ENCODE data around the gene RASAL2. TPM values are rescaled to one million over a fixed set of nuclear protein-coding genes. Genes with fewer than 3 reads are reported as not detected.

The RASAL2 gene
- total and polyA plus RNA-seq, 4 experiments from 2014 or later, result 0.28 to 0.32 TPM; not detected in 2

DNA sequence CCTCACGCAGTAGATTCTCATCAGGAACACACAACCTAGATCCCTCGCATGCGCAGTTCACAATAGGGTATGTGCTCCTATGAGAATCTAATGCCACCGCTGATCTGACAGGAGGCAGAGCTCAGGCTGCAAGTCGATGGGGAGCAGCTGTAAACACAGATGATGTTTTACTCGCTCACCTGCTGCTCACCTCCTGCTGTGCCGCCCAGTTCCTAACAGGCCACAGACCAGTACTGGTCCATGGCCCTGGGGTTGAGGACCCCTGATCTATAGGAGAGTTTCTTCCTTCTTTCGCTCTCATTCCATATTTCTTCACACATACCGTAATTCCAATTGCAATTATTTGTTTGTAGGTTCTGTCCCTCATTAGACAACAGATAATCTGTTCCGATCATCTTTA, 299.5 kb downstream of the RASAL2 start:
- Histone ChIP-seq H3K27me3 (ENCODE audit: insufficient read depth, low read length) (no peaks in the 10 kb centered on the region), H3K27ac (ENCODE audit: low read depth, low read length) (no peak overlapping the region), H3K4me1 (ENCODE audit: insufficient read depth, low read length) (no peaks in the 10 kb centered on the region), H3K9me3 (ENCODE audit: control insufficient read depth in 1 of 2, low read length in 2 of 2) (no peaks in the 10 kb centered on the region), H3K36me3 (ENCODE audit: insufficient read depth, low read length) (no peaks in the 10 kb centered on the region), H3K4me3 (ENCODE audit: low read length in 2 of 2) (no peak overlapping the region)
- Mint-ChIP-seq H3K36me3 (no peaks in the 10 kb centered on the region), H3K27me3 (peaks cover 0 to 2% of the 10 kb centered on the region in 2 donors), H3K9me3 (peaks cover 0 to 3% (median 0%) of the 10 kb centered on the region in 8 donors), H3K4me3 (no peak overlapping the region), H3K4me1 (no peaks in the 10 kb centered on the region), H3K27ac (no peak overlapping the region)
- DNase-seq, result no peak
- ChIA-PET CTCF (ENCODE audit: partially characterized antibody) (no interaction called here), POLR2A (ENCODE audit: partially characterized antibody) (no interaction called here)
- intact Hi-C loops (cut with micrococcal nuclease), result no loop called here

DNA sequence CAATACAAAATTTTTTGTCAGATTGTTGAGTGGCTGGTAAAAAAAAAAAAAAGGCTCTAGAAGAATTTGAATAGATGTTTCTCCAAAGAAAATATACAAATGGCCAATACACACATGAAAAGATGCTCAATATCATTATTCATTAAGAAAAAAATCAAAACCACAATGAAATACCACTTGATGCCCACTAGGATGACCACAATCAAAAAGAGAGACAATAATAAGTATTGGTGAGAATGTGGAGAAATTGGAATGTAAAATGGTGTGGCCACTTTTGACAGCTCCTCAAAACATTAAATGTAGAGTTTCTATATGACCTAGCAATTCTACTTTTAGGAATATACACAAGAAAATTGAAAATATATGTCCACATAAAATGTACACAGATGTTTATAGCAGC, 302.9 kb downstream of the RASAL2 start:
- Mint-ChIP-seq H3K27ac (no peak overlapping the region), H3K27me3 (peaks cover 0 to 4% of the 10 kb centered on the region in 2 donors), H3K9me3 (peaks cover 0 to 4% (median 0%) of the 10 kb centered on the region in 8 donors), H3K36me3 (no peaks in the 10 kb centered on the region), H3K4me3 (no peak overlapping the region), H3K4me1 (no peaks in the 10 kb centered on the region)
- H3K4me1 ChIP-seq (ENCODE audit: insufficient read depth, low read length), result no peaks in the 10 kb centered on the region
- no peaks in the 10 kb centered on the region for H3K27me3 ChIP-seq (ENCODE audit: insufficient read depth, low read length)
- POLR2A ChIA-PET (ENCODE audit: partially characterized antibody), result no interaction called here
- DNase-seq, result no peak
- no peak overlapping the region for H3K4me3 ChIP-seq (ENCODE audit: low read length in 2 of 2)
- CTCF ChIA-PET (ENCODE audit: partially characterized antibody), result no interaction called here
- no peaks in the 10 kb centered on the region for H3K9me3 ChIP-seq (ENCODE audit: control insufficient read depth in 1 of 2, low read length in 2 of 2)
- H3K36me3 ChIP-seq (ENCODE audit: insufficient read depth, low read length), result no peaks in the 10 kb centered on the region
- intact Hi-C loops (cut with micrococcal nuclease), result no loop called here
- no peak overlapping the region for H3K27ac ChIP-seq (ENCODE audit: low read depth, low read length)

DNA sequence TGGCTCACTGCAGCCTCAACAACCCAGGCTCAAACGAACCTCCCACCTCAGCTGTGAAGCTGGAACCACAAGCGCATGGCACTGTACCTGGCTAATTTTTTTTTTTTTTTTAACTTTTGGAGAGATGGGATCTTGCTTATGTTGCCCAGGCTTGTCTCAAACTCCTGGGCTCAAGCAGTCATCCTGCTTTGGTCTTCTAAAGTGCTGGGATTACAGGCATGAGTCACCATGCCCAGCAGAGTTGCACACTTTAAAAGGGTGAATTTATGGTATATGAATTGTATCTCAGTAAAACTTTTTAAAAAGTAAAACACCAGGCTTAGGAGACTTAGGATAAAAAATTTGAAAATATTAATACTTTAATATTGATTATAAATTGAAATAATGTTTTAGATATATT, 303.8 kb downstream of the RASAL2 start:
- Histone ChIP-seq H3K27me3 (ENCODE audit: insufficient read depth, low read length) (no peaks in the 10 kb centered on the region), H3K4me3 (ENCODE audit: low read length in 2 of 2) (no peak overlapping the region), H3K27ac (ENCODE audit: low read depth, low read length) (no peak overlapping the region), H3K4me1 (ENCODE audit: insufficient read depth, low read length) (no peaks in the 10 kb centered on the region), H3K36me3 (ENCODE audit: insufficient read depth, low read length) (no peaks in the 10 kb centered on the region), H3K9me3 (ENCODE audit: control insufficient read depth in 1 of 2, low read length in 2 of 2) (no peaks in the 10 kb centered on the region)
- ChIA-PET POLR2A (ENCODE audit: partially characterized antibody) (no interaction called here), CTCF (ENCODE audit: partially characterized antibody) (interaction anchor here (0.7 kb wide), 1 partner anchor 921 kb away, joined by 3 read pairs; no protein-coding TSS in a partner anchor)
- Mint-ChIP-seq H3K27me3 (peaks cover 0 to 1% of the 10 kb centered on the region in 2 donors), H3K4me1 (no peaks in the 10 kb centered on the region), H3K27ac (no peak overlapping the region), H3K36me3 (no peaks in the 10 kb centered on the region), H3K9me3 (peaks cover 0 to 4% (median 0%) of the 10 kb centered on the region in 8 donors), H3K4me3 (no peak overlapping the region)
- no peak for DNase-seq
- intact Hi-C loops (cut with micrococcal nuclease), result no loop called here

GRCh38 chr1:178399177-178399728, 305.3 kb downstream of the RASAL2 start:
- H3K27ac ChIP-seq (ENCODE audit: low read depth, low read length), result no peak overlapping the region
- ChIA-PET CTCF (ENCODE audit: partially characterized antibody) (no interaction called here), POLR2A (ENCODE audit: partially characterized antibody) (no interaction called here)
- H3K27ac Mint-ChIP-seq, result no peak overlapping the region
- H3K36me3 Mint-ChIP-seq, result no peaks in the 10 kb centered on the region
- H3K9me3 ChIP-seq (ENCODE audit: control insufficient read depth in 1 of 2, low read length in 2 of 2), result no peaks in the 10 kb centered on the region
- no peak for DNase-seq
- intact Hi-C loops (cut with micrococcal nuclease), result no loop called here
- H3K4me3 ChIP-seq (ENCODE audit: low read length in 2 of 2), result no peak overlapping the region
- H3K9me3 Mint-ChIP-seq, result peaks cover 0 to 9% (median 0%) of the 10 kb centered on the region in 8 donors
- H3K4me1 Mint-ChIP-seq, result no peaks in the 10 kb centered on the region
- no peak overlapping the region for H3K4me3 Mint-ChIP-seq
- no peaks in the 10 kb centered on the region for H3K36me3 ChIP-seq (ENCODE audit: insufficient read depth, low read length)
- no peaks in the 10 kb centered on the region for H3K4me1 ChIP-seq (ENCODE audit: insufficient read depth, low read length)
- no peaks in the 10 kb centered on the region for H3K27me3 ChIP-seq (ENCODE audit: insufficient read depth, low read length)
- peaks cover 0 to 1% of the 10 kb centered on the region in 2 donors for H3K27me3 Mint-ChIP-seq

DNA sequence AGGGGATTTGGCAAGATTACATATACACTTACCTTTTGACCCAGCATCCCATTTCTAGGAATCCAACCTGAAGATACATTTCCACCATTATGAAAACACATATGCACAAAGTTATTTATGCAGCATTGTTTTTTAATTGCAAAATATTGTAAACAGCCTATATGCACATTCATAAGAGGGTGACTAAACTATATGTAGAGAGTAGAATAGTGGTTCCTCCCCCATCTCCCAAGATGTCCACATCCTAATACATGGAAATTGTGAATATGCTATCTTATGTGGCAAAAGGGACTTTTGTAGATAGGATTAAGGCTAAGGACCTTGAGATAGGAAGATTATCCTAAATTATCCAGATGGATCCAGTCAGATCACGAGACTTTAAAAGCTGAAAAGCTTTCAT, 311.2 kb downstream of the RASAL2 start:
- no peak for DNase-seq
- Mint-ChIP-seq H3K4me1 (no peaks in the 10 kb centered on the region), H3K27me3 (peaks cover 2% of the 10 kb centered on the region in 2 donors), H3K9me3 (peaks cover 0 to 9% (median 2%) of the 10 kb centered on the region in 8 donors), H3K4me3 (no peak overlapping the region), H3K27ac (no peak overlapping the region), H3K36me3 (no peaks in the 10 kb centered on the region)
- CTCF ChIA-PET (ENCODE audit: partially characterized antibody), result no interaction called here
- Histone ChIP-seq H3K9me3 (ENCODE audit: control insufficient read depth in 1 of 2, low read length in 2 of 2) (no peaks in the 10 kb centered on the region), H3K36me3 (ENCODE audit: insufficient read depth, low read length) (no peaks in the 10 kb centered on the region), H3K4me1 (ENCODE audit: insufficient read depth, low read length) (no peaks in the 10 kb centered on the region), H3K27me3 (ENCODE audit: insufficient read depth, low read length) (no peaks in the 10 kb centered on the region), H3K27ac (ENCODE audit: low read depth, low read length) (no peak overlapping the region), H3K4me3 (ENCODE audit: low read length in 2 of 2) (no peak overlapping the region)
- POLR2A ChIA-PET (ENCODE audit: partially characterized antibody), result no interaction called here
- intact Hi-C loops (cut with micrococcal nuclease), result no loop called here

DNA sequence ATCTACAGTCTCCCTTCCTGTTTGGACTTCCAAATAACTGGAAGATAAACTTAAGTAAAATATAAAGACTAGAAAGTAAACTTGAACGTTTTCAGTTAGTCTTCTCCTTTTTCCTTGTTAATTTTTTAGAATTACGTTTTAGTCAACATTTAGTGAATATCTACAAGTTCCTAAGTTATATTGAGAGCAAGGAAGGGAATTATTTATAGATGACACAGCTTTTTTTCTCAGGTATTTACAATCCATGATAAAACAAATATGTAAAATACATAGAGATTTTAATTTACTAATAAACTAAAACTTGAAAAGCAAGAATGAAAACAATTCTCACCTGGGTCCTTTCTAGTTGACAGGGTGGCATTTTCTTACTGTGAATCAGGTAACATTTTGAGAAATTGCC, 313.3 kb downstream of the RASAL2 start:
- Histone ChIP-seq H3K4me1 (ENCODE audit: insufficient read depth, low read length) (no peaks in the 10 kb centered on the region), H3K27me3 (ENCODE audit: insufficient read depth, low read length) (no peaks in the 10 kb centered on the region), H3K9me3 (ENCODE audit: control insufficient read depth in 1 of 2, low read length in 2 of 2) (no peaks in the 10 kb centered on the region), H3K27ac (ENCODE audit: low read depth, low read length) (no peak overlapping the region), H3K36me3 (ENCODE audit: insufficient read depth, low read length) (no peaks in the 10 kb centered on the region), H3K4me3 (ENCODE audit: low read length in 2 of 2) (no peak overlapping the region)
- intact Hi-C loops (cut with micrococcal nuclease), result no loop called here
- Mint-ChIP-seq H3K36me3 (no peaks in the 10 kb centered on the region), H3K27ac (no peak overlapping the region), H3K4me3 (no peak overlapping the region), H3K4me1 (no peaks in the 10 kb centered on the region), H3K9me3 (peaks cover 0 to 11% (median 4%) of the 10 kb centered on the region in 8 donors), H3K27me3 (peaks cover 2% of the 10 kb centered on the region in 2 donors)
- no peak for DNase-seq
- POLR2A ChIA-PET (ENCODE audit: partially characterized antibody), result no interaction called here
- CTCF ChIA-PET (ENCODE audit: partially characterized antibody), result no interaction called here

DNA sequence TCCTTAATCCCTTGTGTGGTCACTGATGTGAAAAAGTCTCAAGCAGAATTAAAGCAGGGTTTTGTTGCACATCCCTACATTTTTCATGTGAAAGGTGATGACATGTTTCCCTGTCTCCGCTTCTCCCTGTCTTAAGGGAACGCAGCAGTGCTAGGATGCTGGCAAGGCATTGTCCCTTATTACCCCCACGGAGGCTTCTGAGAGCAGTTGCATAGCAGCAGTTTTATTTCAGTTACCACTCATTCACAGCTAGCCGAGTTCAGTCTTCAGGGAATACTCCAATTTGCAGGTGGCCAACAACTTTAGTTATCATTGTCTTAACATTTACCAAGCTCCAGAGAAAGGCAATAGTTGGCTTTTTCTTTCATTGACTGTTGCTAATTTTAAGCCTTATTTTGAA, 313.8 kb downstream of the RASAL2 start:
- Histone ChIP-seq H3K4me1 (ENCODE audit: insufficient read depth, low read length) (no peaks in the 10 kb centered on the region), H3K9me3 (ENCODE audit: control insufficient read depth in 1 of 2, low read length in 2 of 2) (no peaks in the 10 kb centered on the region), H3K27ac (ENCODE audit: low read depth, low read length) (no peak overlapping the region), H3K27me3 (ENCODE audit: insufficient read depth, low read length) (no peaks in the 10 kb centered on the region), H3K4me3 (ENCODE audit: low read length in 2 of 2) (no peak overlapping the region), H3K36me3 (ENCODE audit: insufficient read depth, low read length) (no peaks in the 10 kb centered on the region)
- ChIA-PET POLR2A (ENCODE audit: partially characterized antibody) (no interaction called here), CTCF (ENCODE audit: partially characterized antibody) (no interaction called here)
- Mint-ChIP-seq H3K36me3 (no peaks in the 10 kb centered on the region), H3K27ac (no peak overlapping the region), H3K27me3 (peaks cover 2% of the 10 kb centered on the region in 2 donors), H3K4me1 (no peaks in the 10 kb centered on the region), H3K4me3 (no peak overlapping the region), H3K9me3 (peaks cover 0 to 11% (median 4%) of the 10 kb centered on the region in 8 donors)
- intact Hi-C loops (cut with micrococcal nuclease), result no loop called here
- DNase-seq, result no peak

- H3K27me3 ChIP-seq (ENCODE audit: insufficient read depth, low read length), result no peaks in the 10 kb centered on the region
- Mint-ChIP-seq H3K9me3 (peaks cover 0 to 9% (median 4%) of the 10 kb centered on the region in 8 donors), H3K4me3 (no peak overlapping the region), H3K4me1 (no peaks in the 10 kb centered on the region), H3K27ac (no peak overlapping the region), H3K27me3 (peaks cover 2 to 4% of the 10 kb centered on the region in 2 donors), H3K36me3 (no peaks in the 10 kb centered on the region)
- no peaks in the 10 kb centered on the region for H3K36me3 ChIP-seq (ENCODE audit: insufficient read depth, low read length)
- H3K4me1 ChIP-seq (ENCODE audit: insufficient read depth, low read length), result no peaks in the 10 kb centered on the region
- POLR2A ChIA-PET (ENCODE audit: partially characterized antibody), result no interaction called here
- H3K27ac ChIP-seq (ENCODE audit: low read depth, low read length), result no peak overlapping the region
- DNase-seq, result no peak
- intact Hi-C loops (cut with micrococcal nuclease), result no loop called here
- CTCF ChIA-PET (ENCODE audit: partially characterized antibody), result no interaction called here
- no peaks in the 10 kb centered on the region for H3K9me3 ChIP-seq (ENCODE audit: control insufficient read depth in 1 of 2, low read length in 2 of 2)
- H3K4me3 ChIP-seq (ENCODE audit: low read length in 2 of 2), result no peak overlapping the region
Measured at GRCh38 chr1:178408871-178409270, 315.0 kb downstream of the RASAL2 start.
